COLO829 (cell line): Measurements from ENCODE around the gene MAMSTR.

Experiments used
- DNase-seq: peaks from one replicate; pipeline ENCODE4 v3.0.0; 2012; ENCODE audit warnings: low spot score

Gene MAMSTR

DNA sequence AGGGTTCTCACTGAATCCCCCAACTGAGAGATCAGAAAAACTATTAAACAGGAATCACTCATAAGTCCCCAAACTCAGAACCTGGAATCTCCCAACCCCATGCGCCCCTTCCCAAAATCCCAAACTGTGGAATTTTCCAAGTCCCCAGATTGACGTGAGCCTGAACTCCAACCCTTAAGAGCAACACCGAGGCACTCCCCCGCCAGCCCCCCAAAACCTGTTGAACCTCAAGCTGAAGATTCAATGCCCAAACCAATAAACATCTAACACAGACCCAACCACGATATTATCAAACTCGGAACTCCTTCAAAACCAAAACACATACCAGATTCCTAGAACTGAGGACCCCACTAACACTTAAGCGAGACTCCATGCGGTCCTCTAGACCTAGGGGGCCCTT is 26.6 kb upstream of the MAMSTR start:
- no peak for DNase-seq

DNA sequence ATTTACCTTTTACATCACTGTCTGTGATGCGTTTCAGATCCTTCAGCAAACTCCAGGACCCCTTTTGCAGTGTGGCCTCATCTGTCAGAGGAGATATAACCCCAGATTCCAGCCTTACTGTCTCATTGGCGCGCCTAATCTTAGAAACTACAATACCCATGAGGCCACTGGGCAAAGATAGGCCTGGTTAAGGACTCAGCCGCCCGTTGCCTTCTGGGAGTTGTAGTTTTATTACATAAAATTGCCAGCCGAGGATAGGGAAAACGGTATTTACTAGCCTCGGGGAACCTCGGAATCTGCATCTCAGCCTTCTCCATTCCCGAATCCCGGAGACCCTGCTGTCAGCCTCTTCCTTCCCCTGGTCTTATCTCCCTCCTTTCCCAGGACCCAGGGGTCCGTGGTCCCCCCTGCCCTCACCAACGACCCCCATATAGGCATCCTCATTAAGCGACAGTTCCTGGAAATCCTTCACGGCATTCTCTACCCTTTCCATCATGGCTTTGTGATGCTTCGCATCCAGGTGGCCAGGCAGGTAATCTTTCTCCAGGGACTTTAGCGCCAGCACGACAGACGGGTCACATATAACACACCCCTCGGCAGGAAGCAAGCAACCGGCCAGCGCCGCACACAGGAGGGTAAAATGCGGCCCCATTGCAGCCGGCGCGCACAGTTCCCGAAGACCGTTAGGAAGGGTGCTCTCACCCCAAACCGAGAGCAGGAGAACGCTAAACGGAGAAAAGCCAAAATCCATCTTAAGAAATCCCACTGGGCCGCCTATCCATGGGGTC is 25.9 kb upstream of the MAMSTR start:
- DNase-seq = peak; percentile 83

DNA sequence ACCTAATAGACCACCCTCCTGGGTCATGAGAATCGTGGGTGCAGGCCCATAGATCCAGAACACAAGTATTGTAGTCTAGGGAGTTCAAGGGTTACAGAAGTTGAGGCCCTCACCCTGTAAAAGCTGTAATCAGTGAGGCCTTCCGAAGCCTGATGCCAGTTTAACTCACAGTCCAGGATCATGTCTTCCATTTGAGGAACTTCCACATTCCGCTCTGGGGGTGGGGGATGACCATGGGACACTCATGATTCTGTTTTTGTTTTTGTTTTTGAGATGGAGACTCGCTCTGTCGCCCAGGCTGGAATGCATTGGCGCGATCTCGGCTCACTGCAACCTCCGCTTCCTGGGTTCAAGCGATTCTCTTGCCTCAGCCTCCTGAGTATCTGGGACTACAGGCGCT is 22.6 kb upstream of the MAMSTR start:
- DNase-seq = no peak

DNA sequence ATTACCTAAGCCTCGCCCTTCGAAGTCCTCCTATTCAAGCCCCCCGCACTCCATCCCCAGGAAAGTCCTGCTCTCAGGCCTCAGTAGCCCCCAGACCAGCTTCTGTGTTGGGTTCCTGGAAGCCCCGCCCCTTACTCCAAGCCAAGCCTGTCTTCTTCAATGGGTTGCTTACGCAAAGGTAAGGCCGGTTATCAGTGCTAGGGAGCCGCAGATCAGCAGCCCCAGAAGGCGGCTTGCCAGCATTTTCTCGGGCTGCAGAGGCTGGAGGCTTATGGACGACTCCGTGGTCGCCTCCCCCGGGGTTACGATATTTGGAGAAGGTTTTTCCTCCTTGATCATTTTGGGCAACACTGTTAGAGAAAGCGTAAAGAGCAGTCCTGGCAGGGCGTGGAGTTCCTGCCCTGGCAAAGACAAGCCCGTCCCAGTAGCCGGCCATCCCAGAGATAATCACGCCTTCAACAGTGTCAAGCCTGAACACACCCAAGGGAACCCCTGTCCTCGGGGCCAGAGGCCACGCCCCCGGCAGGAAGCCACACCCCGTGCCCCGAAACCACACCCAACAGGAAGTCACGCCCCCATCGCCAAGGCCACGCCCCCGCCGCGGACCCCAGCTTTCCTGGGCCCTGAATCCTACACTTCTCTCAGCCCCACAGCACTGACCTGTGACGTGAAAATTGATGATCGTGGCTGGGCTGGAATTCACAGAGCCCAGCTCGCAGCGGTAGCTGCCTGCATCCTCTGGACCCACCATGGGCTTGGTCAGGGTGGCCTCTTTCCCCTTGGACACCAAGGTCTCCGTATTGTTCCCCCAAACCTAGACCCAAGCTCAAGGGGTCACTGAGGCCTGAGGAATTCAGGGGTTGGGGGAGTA is 21.8 kb upstream of the MAMSTR start:
- peak; percentile 42 for DNase-seq

DNA sequence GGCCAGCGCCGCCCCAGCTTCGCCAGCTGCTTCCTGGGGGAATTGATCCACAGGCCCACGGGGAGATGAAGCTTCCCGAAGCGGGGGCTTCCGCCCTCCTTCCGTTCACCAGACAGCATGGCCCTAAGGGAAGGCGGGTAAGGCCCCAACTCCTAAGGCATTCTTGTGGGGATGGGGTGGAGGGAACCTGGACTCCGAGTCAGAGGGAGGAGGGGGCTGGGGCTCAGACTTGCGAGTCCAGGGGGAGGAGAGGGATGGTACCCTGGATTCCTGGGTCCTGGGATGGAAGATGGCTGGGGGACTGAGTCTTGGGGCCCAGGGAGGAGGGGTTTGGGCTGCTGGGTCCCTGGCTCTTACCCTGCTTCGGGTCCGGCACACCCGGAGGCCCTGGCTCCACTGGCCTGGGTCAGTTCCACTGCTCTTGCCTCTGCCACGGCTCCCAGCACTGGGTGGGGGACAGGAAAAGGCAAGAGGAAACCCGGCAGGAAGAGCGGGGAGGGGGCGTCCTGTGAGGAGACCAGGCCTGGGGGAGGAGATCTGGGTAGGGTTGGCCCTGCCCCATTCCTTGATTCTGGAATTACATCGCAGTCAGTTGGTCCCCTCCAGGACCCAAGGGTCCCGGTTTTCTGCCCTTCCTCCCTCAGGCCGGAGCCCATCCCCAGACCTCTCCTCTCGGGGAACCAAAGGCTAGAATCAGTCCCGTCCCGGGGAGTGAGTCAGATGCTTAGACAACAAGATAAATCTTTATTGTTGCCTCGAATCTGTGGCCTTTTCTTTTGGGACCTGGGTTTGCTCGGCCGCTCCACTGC is 20.8 kb upstream of the MAMSTR start, which contains the start of gene RASIP1:
Gene RASIP1, minus strand, starts transcription at position 447 of the 809 bp plus-strand sequence. Its CDS starts 328 bp downstream, at position 119.
- DNase-seq = no peak

DNA sequence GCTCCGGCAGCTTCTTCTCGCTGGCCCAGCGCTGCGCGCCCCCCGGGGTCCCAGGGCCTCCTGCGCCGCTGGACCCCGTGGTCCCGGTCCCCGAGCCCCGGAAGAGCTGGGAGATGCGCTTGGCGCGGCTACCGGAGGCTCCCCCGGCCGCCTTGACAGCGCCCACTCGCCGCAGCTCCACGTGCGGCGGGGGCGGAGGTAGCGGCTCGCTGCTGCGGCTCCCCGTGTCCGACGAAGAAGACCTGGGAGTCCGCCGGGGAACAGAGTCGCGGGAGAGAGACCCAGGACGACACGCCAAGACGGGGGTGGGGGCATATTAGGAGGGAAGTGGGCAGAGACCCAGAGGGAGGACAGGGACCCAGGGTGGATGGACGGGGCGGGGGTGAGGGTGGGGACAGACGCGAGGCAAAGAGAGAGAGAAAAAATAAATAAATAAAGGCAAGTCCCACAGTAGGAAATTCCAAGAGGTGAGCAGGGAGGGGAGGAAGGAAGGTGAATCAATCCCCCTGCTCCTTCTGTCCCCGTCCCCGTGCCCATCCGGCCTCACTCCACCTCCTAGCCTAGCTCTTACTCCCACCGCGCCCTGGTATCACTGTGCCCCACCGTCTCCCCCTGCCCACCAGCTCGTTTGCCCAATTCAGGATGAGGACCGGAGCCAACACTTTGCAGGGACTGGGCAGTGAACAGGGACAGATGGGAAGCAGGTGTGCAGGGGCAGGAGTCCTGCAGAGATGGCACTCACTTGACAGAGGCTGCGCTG is 20.1 kb upstream of the MAMSTR start:
- DNase-seq = no peak

DNA sequence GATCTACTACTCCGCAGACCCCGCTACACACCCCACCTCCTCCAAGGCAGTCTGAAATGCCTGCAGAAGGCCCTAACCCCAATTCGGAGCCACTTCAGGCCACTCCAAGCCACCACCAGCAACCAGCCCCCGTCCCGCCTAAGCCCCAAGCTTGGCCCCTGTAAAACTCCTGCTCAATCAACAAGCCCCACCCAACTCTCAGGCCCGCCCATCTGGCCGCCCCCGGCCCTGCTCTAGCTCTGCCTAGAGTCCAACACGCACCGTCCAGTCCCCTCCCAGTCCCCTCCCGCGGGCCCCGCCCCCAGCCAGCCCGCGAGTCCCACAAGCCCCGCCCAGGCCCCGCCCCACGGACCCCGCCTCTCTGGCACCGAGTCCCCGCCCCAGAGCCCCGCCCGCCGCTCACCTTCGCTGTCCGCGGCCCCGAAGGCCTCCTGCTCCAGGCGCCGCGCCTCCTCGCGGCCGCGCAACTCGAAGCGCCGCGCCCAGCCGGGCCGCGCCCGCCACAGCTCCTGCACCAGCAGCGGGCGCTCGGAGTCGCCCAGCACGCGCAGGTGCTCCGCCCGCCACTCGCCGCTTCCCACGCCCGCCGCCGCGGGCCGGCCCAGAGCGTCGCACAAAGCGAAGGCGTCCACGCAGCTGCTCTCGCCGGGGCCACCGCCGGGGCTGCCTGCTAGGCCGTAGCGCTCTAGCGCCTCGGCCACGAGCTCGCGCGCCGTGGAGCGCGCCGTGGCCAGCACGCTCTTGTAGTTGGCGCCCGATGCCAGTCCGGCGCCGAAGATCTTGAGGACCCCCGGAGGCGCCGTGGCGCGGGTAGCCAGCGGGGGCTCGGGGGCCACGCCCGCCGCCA is 19.3 kb upstream of the MAMSTR start:
- DNase-seq = peak; percentile 94

DNA sequence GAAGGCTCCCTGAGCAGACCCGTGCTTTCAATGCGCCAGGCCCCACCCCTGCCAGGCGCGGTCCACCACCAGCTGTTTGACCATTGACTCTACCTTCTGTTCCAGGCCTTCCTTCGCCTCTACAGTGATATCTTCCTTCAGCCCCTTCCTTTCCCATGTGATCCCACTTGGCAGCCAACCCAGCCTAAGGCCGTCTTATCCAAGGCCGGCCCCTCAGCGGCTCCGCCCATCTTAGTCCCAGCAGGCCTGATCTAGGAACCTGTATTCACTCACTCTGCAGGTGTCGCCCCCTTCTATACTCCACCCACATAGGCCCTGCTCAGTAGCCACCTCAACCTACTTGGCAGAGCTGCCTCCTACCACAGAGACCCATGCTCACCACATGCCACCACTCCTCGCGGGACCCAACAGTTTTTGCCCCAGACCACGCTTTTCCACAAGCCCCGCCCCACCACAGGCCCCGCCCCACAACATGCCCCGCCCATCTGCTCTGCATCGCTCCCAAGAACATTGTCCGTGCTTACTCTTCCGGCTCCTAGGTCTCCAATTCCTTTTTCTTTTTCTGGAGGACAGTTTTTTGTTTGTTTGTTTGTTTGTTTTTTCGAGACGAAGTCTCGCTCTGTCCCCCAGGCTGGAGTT is 18.0 kb upstream of the MAMSTR start:
- DNase-seq = no peak

DNA sequence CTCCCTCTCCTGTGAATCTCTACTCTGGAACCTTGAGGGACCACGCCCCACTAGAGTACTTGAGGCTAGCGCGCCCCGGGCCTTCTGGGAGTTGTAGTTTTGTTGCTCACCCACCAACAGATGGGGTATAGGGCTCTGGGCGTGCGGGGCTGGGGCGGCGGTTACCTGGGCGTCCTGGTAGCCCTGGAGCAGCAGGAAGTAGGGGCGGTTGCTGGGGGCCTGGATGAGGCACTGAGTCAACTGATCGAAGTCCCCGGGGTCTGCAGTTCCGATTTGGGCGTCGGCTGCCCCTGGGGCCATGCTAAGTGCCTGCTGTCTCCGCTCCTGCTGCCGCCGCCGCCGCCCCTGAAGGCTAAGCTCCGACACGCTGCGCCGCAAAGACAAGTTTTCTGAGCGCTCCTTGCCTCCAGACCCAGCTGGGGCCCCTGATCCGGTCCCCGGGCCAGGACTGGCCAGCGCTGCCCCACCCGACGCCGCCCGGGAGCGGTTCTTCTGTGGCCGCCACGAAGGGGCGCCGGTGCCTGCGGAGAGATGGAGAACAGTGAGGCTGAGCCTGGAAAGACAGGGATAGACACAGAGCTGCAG is 15.6 kb upstream of the MAMSTR start:
- no peak for DNase-seq

DNA sequence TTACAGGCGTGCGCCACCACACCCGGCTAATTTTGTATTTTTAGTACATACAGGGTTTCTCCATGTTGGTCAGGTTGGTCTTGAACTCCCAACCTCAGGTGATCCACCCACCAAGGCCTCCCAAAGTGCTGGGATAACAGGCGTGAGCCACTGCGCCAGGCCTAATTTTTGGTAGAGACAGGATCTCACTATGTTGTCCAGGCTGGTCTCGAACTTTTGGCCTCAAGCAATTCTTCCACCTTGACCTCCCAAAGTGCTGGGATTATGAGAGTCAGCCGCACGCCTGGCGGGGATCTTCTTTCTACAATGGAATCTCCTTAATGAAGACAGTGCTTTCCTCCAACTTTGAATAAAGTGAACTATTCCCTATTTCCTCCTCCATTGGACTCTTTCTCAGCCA is 15.1 kb upstream of the MAMSTR start:
- DNase-seq = no peak

DNA sequence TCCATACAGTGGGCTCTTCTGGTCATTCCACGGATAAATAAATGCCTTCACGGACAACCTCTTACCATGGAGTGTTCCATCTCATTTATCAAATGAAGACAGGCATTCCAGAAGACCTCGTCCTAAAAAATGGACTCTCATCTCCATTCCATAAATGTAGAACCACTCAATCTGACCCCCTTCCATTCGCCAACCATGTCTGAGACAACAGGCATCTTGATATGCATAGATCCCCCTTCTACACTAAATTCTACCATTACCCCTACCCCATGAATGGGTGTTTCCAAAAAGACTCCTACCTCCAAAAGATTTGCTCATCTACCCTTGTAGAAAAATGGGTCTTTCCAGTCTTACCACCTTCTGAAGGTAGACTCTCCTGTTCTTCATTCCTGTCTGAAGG is 11.9 kb upstream of the MAMSTR start:
- no peak for DNase-seq

DNA sequence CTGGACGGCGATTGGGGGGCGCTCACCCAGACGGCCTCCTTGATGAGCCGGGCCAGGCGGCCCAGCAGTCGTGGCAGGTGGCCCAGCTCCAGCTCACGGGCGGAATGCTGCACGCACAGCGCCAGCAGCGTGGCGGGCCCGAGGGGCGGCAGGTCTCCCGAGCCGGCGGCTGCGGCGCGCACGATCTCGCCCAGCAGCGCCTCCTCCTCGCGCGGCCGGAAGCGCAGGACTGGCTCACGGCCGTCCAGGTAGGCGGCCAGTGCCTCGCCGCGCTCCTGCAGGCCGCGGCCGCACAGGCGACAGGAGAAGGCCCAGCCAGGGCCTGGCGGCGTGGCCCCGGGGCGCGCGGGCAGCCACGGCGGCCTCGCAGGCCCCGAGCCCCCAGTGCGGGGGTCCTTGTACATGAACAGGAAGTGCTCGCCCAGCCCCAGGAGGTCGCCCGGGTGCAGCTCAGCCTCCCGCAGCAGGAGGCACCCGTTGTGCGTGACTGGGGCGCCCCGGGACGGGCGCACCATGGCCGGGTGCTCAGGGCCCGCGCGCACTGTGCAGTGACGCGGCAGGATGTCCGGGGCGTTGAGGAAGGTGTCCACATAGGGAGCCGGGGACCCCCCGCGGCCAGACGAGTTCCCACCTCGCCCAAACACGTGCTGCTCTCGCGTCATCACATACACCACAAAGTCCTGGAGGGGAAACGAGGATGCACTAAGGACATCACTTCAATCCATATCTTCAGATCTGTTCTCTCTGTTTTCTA is 9.6 kb upstream of the MAMSTR start:
- no peak for DNase-seq

DNA sequence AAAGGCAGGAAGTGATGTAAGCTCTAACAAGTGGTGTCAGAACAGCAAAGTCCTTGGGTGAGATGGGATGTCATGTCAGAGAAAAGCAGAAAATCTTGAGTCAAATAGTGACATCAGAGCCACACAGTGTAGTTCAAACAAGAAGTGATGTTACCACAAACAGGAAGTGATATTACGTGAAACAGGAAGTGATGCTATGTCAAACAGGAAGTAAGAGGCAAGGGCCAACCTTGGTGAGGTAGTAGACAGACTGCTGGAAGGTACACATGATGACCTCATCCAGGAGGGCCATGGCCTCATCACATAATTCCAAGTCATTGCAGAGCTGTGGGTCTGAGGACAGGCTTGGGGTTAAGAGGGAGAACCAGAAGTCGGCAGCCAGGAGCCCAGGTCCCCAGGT is 7.0 kb upstream of the MAMSTR start:
- DNase-seq = no peak

DNA sequence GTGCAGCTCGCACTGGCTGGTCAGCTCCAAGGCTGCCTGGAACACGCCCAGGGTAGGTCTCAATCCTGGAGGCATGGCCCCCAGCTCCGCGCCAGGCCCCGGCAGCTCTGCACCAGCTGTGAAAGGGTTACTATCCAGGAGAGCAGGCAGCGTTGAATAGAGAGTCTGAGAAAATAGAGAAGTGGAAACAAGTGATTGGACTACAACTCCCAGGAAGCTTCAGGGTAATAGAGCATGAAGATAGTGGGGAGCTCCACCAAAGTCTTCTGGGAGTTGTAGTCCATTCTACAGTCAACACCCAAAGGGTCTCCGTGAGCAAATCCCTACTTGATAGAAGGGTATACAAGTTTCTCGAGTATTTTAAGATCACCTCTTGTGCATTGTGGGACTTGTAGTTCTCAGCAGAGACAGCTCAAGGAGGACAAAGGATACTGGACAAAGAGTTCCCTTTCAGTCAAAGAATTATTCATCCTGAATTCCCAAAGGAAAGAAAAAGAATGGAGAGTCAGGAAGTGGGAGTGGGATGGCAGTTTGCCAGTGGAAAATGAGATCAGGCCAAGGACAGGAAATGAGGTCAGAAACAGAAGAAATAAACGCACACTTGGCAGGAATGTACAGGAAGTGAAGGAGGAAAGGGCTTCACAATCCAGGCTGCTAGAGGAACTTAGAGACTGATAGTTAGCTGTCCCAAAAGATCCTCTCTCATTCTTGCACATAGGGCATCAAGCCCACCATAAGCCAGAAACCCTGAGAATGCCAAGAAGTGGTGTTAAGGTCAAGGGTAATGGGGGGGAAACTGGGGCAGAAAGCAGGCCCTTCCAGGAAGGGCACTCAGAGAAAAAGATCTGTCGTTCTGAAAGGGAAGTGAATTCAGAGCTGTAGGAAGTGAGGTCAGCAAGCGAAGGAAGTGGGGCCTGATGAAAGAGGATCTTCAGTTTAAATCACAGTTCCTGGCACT is 5.5 kb upstream of the MAMSTR start:
- peak; percentile 98 for DNase-seq

DNA sequence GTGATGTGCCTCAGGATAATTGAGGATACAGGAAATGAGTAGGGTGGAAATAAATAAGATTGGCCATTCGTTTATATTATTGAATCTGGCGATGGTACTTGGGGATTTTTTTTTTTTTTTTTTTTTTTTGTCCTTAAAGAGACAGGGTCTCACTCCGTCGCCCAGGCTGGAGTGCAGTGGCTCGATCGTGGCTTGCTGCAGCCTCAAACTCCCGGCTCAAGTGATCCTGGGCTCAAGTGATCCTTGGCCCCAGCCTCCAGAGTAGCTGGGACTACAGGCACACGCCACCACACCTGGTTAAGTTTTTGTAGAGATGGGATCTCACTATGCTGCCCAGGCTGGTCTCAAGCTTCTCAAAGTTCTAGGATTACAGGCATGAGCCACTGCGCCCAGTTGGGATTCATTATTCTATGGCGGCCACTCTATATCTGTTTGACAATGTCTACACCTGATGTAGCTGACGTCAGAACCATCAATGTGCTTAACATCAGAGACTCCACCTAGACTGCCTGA is 2.7 kb upstream of the MAMSTR start:
- DNase-seq = no peak

DNA sequence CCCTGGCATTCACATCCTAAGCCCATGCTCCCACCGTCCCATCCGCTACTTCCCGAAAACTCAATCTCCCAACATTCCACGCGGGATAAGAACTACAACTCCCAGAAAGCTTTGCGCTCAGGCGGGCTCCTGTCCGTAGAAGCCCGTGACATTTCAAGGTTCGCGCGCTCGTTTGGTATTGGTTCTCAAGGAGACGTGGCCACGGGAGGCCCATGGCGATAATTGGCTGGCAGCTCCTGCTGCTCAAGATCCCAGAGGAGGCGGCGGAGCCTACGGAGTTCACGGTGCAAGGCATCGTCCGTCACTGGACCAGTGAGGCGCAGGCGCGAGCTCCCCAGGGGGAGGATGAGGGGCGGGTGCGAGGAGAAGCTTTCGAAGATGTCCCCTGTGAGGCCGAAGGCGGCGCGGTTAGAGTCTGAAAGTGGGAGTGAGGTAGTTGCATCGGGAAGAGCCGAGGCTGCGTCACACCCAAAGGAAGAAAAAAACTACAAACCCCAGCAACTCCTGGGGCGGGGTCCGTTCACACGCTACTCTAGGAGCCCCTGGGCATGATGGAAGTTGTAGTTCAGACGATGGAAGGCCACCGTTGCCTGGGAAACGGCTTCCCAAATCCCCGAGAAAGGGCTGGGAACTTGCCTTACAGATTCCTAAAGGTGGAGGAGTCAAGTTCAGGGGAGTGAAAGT is 1.2 kb upstream of the MAMSTR start:
- DNase-seq = peak; percentile 89

DNA sequence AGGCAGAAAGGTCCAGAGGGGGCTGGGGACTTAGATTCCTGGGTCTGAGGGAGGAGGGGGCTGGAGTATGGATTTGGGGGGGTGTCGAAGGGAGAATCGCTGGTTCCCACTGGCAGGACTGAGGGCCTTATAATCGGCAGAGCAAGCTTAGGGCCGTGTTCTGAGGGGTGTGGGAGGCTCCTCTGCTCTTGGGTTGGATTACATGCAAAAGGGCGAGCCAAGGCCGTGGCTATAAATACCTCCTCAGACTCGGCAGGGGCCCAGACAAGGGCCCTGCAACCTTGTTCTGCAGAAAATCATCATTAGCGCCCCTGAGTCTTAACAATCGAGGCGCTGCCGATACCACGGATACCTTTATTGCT is 707 bp upstream of the MAMSTR start:
- no peak for DNase-seq
